ENCODE measurements around the gene CCDC134. TPM values are rescaled to one million over a fixed set of nuclear protein-coding genes. Genes with fewer than 3 reads are reported as not detected.

Gene CCDC134
- total and polyA plus RNA-seq, 2 of the 8 experiments (the other 6 are each of a cell fraction or from before 2014, with no cell fraction given) = 7.7 to 20.0 TPM

- TF ChIP-seq BACH1 (IDR thresholded peaks at IDR 0.05; ENCODE audit: low read length) = no peak
- TF ChIP-seq CHD1 (IDR thresholded peaks at IDR 0.05; ENCODE audit: low read depth, low read length) = no peak
- no peak for TF ChIP-seq BCL11A (IDR thresholded peaks at IDR 0.05; ENCODE audit: low read depth in 2 of 2, low read length in 2 of 2)
- no peak for TF ChIP-seq JUN (IDR thresholded peaks at IDR 0.05; ENCODE audit: low read depth, low read length)
- no peak for TF ChIP-seq RXRA (IDR thresholded peaks at IDR 0.05; ENCODE audit: insufficient read depth, low read depth, low read length)
- no peak for TF ChIP-seq TBP (IDR thresholded peaks at IDR 0.05; ENCODE audit: low read depth, low read length)
- TF ChIP-seq GTF2F1 (IDR thresholded peaks at IDR 0.05; ENCODE audit: borderline replicate concordance, low read depth, low read length) = no peak
These were observed 28.0 kb downstream of the CCDC134 start (continued) for GRCh38 chr22:41828516-41828915.

Measured in H1 (cell line).